ENCODE data around the gene GAB1. TPM values are rescaled to one million over a fixed set of nuclear protein-coding genes. Genes with fewer than 3 reads are reported as not detected.

GAB1 gene
- total RNA-seq, 1 donor, result 20.6 TPM

- Histone ChIP-seq H3K36me3 (ENCODE audit: insufficient read depth, low read length) (no peaks in the 10 kb centered on the region), H3K4me2 (ENCODE audit: insufficient read depth, low read length) (no peak overlapping the region), H3K27me3 (ENCODE audit: insufficient read depth, low read length) (no peaks in the 10 kb centered on the region), H3K4me1 (ENCODE audit: insufficient read depth, low read length) (peaks cover 49% of the 10 kb centered on the region), H3K27ac (ENCODE audit: low read depth, low read length) (no peak overlapping the region), H3K9me3 (ENCODE audit: low read depth, low read length) (no peaks in the 10 kb centered on the region), H3K79me2 (ENCODE audit: insufficient read depth, low read length) (peaks cover 36% of the 10 kb centered on the region), H3K4me3 (ENCODE audit: insufficient read depth, low read length) (no peak overlapping the region), H2AFZ (ENCODE audit: low read length) (no peak overlapping the region), H4K20me1 (ENCODE audit: insufficient read depth, low read length) (no peaks in the 10 kb centered on the region)
- DNase-seq (ENCODE audit: insufficient read length, low spot score, missing footprints), result no peak
- no peak for TF ChIP-seq CTCF (IDR thresholded peaks at IDR 0.05; ENCODE audit: extremely low read depth, low read depth, low read length)
Observed at GRCh38 chr4:143356493-143356892, 19.8 kb downstream of the GAB1 start.

GRCh38 chr4:143357161-143357845, 20.6 kb downstream of the GAB1 start:
- TF ChIP-seq CTCF (IDR thresholded peaks at IDR 0.05; ENCODE audit: extremely low read depth, low read depth, low read length), result no peak
- Histone ChIP-seq H3K79me2 (ENCODE audit: insufficient read depth, low read length) (peaks cover 34% of the 10 kb centered on the region), H3K9me3 (ENCODE audit: low read depth, low read length) (no peaks in the 10 kb centered on the region), H3K27ac (ENCODE audit: low read depth, low read length) (no peak overlapping the region), H4K20me1 (ENCODE audit: insufficient read depth, low read length) (no peaks in the 10 kb centered on the region), H2AFZ (ENCODE audit: low read length) (no peak overlapping the region), H3K4me1 (ENCODE audit: insufficient read depth, low read length) (peaks cover 46% of the 10 kb centered on the region), H3K27me3 (ENCODE audit: insufficient read depth, low read length) (no peaks in the 10 kb centered on the region), H3K4me2 (ENCODE audit: insufficient read depth, low read length) (no peak overlapping the region), H3K36me3 (ENCODE audit: insufficient read depth, low read length) (no peaks in the 10 kb centered on the region), H3K4me3 (ENCODE audit: insufficient read depth, low read length) (no peak overlapping the region)
- DNase-seq (ENCODE audit: insufficient read length, low spot score, missing footprints), result no peak

- H3K36me3 ChIP-seq (ENCODE audit: insufficient read depth, low read length), result no peaks in the 10 kb centered on the region
- no peak overlapping the region for H3K27ac ChIP-seq (ENCODE audit: low read depth, low read length)
- H3K4me2 ChIP-seq (ENCODE audit: insufficient read depth, low read length), result no peak overlapping the region
- DNase-seq (ENCODE audit: insufficient read length, low spot score, missing footprints), result no peak
- H4K20me1 ChIP-seq (ENCODE audit: insufficient read depth, low read length), result no peaks in the 10 kb centered on the region
- TF ChIP-seq CTCF (IDR thresholded peaks at IDR 0.05; ENCODE audit: extremely low read depth, low read depth, low read length), result no peak
- no peaks in the 10 kb centered on the region for H3K27me3 ChIP-seq (ENCODE audit: insufficient read depth, low read length)
- peaks cover 42% of the 10 kb centered on the region for H3K79me2 ChIP-seq (ENCODE audit: insufficient read depth, low read length)
- H3K4me3 ChIP-seq (ENCODE audit: insufficient read depth, low read length), result no peak overlapping the region
- peaks cover 41% of the 10 kb centered on the region for H3K4me1 ChIP-seq (ENCODE audit: insufficient read depth, low read length)
- no peaks in the 10 kb centered on the region for H3K9me3 ChIP-seq (ENCODE audit: low read depth, low read length)
- no peak overlapping the region for H2AFZ ChIP-seq (ENCODE audit: low read length)
Observed at GRCh38 chr4:143358419-143358818, 21.7 kb downstream of the GAB1 start.

- Histone ChIP-seq H3K4me3 (ENCODE audit: insufficient read depth, low read length) (no peak overlapping the region), H3K79me2 (ENCODE audit: insufficient read depth, low read length) (peaks cover 43% of the 10 kb centered on the region), H2AFZ (ENCODE audit: low read length) (peak overlapping the region; percentile 7), H3K27me3 (ENCODE audit: insufficient read depth, low read length) (no peaks in the 10 kb centered on the region), H3K9me3 (ENCODE audit: low read depth, low read length) (no peaks in the 10 kb centered on the region), H3K4me2 (ENCODE audit: insufficient read depth, low read length) (peak overlapping the region; percentile 43), H4K20me1 (ENCODE audit: insufficient read depth, low read length) (no peaks in the 10 kb centered on the region), H3K27ac (ENCODE audit: low read depth, low read length) (peak overlapping the region; percentile 74), H3K36me3 (ENCODE audit: insufficient read depth, low read length) (no peaks in the 10 kb centered on the region), H3K4me1 (ENCODE audit: insufficient read depth, low read length) (peaks cover 41% of the 10 kb centered on the region)
- DNase-seq (ENCODE audit: insufficient read length, low spot score, missing footprints), result no peak
- no peak for TF ChIP-seq CTCF (IDR thresholded peaks at IDR 0.05; ENCODE audit: extremely low read depth, low read depth, low read length)
Observed at GRCh38 chr4:143358923-143359643, 22.4 kb downstream of the GAB1 start.
